ENCODE results near the gene CFAP90.

CFAP90 gene

DNA sequence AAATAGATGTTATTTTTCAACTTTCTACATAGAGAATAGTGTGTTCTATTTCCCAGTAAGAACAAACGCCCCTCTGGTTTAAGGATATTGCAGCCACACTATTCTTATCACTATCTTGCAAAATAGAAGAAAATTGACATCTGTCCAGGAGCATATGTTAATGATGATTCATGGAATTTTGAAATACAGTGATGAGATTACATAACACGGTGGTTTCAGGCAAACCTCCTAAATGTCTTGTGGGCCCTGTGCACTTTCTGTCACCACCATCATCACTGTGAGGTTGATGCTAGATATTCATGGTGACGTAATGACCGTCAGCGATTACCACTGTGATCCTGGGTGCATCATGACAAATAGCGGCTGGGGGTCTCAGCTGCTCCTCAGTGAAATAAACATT is 48.1 kb downstream of the CFAP90 start:
- no peaks in the 10 kb centered on the region for H3K36me3 ChIP-seq (ENCODE audit: control insufficient read depth, insufficient read depth, low read length)
- H3K27me3 ChIP-seq (replicated peaks; ENCODE audit: control insufficient read depth, insufficient read depth, low read length) = no peaks in the 10 kb centered on the region
- TF ChIP-seq, protein P1, sequence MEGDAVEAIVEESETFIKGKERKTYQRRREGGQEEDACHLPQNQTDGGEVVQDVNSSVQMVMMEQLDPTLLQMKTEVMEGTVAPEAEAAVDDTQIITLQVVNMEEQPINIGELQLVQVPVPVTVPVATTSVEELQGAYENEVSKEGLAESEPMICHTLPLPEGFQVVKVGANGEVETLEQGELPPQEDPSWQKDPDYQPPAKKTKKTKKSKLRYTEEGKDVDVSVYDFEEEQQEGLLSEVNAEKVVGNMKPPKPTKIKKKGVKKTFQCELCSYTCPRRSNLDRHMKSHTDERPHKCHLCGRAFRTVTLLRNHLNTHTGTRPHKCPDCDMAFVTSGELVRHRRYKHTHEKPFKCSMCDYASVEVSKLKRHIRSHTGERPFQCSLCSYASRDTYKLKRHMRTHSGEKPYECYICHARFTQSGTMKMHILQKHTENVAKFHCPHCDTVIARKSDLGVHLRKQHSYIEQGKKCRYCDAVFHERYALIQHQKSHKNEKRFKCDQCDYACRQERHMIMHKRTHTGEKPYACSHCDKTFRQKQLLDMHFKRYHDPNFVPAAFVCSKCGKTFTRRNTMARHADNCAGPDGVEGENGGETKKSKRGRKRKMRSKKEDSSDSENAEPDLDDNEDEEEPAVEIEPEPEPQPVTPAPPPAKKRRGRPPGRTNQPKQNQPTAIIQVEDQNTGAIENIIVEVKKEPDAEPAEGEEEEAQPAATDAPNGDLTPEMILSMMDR (IDR thresholded peaks at IDR 0.05; ENCODE audit: insufficient read depth, low read length, poor library complexity, severe bottlenecking) = no peak
- H3K4me3 ChIP-seq (replicated peaks; ENCODE audit: low read depth, low read length) = no peak overlapping the region
- DNase-seq (ENCODE audit: extremely low read depth, insufficient read length) = no peak

DNA sequence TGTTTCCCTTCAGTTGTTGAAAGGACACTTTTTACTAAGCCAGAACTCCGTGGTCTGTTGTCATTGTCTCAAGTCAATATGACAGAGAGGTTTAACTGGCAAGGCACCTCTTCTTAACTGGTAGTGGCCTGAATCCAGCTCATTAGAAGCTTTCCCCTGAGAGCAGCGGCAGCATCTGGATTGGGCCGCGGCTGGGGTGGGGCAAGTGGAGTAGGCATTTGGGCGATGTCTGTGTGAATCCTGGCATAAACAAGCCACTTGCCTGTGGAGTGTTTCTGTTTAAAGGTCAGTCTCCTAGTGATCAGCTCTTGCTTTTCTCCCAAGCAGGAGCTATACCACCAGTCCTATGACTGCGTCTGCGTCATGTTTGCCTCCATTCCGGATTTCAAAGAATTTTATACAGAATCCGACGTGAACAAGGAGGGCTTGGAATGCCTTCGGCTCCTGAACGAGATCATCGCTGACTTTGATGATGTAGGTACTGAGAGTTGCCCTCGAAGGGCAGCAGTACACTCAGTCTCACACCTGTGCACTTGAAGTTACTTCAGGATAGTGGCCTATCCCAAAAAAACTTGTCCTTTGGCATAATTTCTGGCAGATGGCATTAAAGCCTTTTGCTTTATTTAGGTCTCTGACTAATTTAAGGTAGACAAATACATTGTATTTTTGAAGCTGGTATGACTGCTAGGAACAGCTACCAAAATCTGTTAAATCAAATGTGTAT is 48.9 kb downstream of the CFAP90 start:
- Histone ChIP-seq H3K36me3 (ENCODE audit: control insufficient read depth, insufficient read depth, low read length) (no peaks in the 10 kb centered on the region), H3K4me3 (replicated peaks; ENCODE audit: low read depth, low read length) (no peak overlapping the region), H3K27me3 (replicated peaks; ENCODE audit: control insufficient read depth, insufficient read depth, low read length) (no peaks in the 10 kb centered on the region)
- TF ChIP-seq, protein P1 (IDR thresholded peaks at IDR 0.05; ENCODE audit: insufficient read depth, low read length, poor library complexity, severe bottlenecking) = no peak
- no peak for DNase-seq (ENCODE audit: extremely low read depth, insufficient read length)

DNA sequence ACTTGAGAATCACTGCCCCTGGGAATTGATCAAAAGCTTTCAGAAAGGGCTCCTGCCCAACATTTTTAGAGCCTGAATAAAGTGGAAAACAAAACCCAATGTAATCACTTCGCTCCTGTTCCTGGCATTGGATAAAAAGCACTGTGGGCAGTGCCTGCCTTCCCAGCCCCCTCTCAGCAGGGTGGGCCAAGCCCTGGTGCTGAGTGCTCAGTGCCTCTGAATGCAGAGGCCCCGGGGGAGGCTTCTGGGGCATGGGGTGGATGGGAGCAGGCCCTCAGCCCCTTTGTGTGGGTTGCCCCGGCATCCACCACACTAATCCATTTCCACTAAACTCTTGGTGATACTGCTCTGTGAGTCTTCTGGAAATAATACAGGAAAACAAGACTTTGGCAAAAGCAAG is 55.6 kb downstream of the CFAP90 start:
- no peaks in the 10 kb centered on the region for H3K36me3 ChIP-seq (ENCODE audit: control insufficient read depth, insufficient read depth, low read length)
- TF ChIP-seq, protein P1 (IDR thresholded peaks at IDR 0.05; ENCODE audit: insufficient read depth, low read length, poor library complexity, severe bottlenecking) = no peak
- no peak overlapping the region for H3K4me3 ChIP-seq (replicated peaks; ENCODE audit: low read depth, low read length)
- no peaks in the 10 kb centered on the region for H3K27me3 ChIP-seq (replicated peaks; ENCODE audit: control insufficient read depth, insufficient read depth, low read length)
- no peak for DNase-seq (ENCODE audit: extremely low read depth, insufficient read length)

DNA sequence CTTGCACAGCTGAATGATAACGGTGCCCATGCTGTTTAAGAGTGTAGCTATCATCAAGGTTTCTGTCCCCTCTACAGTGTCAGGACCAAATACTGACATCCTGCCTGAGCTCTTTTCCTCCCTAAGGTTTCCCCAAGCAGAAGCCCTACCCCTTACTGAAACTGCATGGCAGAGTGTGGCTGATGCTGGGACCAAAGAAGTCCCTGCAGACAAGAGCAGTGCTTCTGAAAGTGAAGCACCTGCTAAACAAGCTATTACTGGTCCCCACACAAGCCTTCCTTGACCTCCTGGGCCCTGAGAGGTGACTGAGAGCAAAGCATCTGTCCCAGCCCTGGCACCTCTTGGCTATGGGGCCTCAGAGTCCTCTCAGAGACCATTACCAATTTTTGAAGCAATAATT is 56.1 kb downstream of the CFAP90 start:
- Histone ChIP-seq H3K36me3 (ENCODE audit: control insufficient read depth, insufficient read depth, low read length) (no peaks in the 10 kb centered on the region), H3K4me3 (replicated peaks; ENCODE audit: low read depth, low read length) (no peak overlapping the region), H3K27me3 (replicated peaks; ENCODE audit: control insufficient read depth, insufficient read depth, low read length) (no peaks in the 10 kb centered on the region)
- DNase-seq (ENCODE audit: extremely low read depth, insufficient read length) = no peak
- TF ChIP-seq, protein P1 (IDR thresholded peaks at IDR 0.05; ENCODE audit: insufficient read depth, low read length, poor library complexity, severe bottlenecking) = no peak

DNA sequence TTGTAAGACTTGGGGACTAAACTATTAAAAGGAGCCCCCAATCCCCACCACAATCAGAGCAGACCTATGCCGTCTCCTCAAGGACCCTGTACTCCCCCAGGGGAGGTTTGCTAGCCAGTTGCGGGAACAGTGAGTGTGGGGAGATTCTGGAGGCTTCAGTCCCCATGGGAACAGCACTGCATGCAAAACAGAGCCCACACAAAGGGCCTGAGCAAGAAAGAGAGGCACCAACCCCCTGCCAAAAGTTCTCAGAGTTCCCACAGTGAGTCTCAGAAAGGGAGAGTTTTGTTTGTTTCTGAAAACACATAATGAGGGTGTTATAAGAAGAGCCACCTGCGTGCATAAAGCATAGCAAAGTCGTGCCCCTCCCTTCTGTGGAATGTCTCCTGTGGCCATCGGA is 56.6 kb downstream of the CFAP90 start:
- H3K4me3 ChIP-seq (replicated peaks; ENCODE audit: low read depth, low read length) = no peak overlapping the region
- no peaks in the 10 kb centered on the region for H3K36me3 ChIP-seq (ENCODE audit: control insufficient read depth, insufficient read depth, low read length)
- TF ChIP-seq, protein P1 (IDR thresholded peaks at IDR 0.05; ENCODE audit: insufficient read depth, low read length, poor library complexity, severe bottlenecking) = no peak
- DNase-seq (ENCODE audit: extremely low read depth, insufficient read length) = peak; percentile 65
- no peaks in the 10 kb centered on the region for H3K27me3 ChIP-seq (replicated peaks; ENCODE audit: control insufficient read depth, insufficient read depth, low read length)

DNA sequence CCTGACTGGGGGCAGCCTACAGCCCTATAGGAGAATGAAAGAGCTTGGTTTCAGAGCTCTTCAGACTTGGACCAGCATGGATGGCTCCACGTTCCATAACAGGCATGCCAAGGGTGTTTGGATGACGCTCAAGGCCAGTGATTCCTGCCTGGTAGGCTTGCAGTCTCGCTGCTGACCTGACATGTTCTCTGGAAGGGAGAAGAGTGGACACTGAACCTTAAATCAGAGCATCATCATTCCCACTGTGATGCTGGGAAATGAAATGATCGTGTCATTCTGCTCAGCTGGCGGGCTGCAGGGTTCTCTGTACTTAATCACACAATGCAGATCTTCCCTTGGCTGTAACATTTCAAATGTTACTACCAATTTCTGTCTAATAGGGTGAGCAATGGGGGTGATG is 57.0 kb downstream of the CFAP90 start:
- Histone ChIP-seq H3K27me3 (replicated peaks; ENCODE audit: control insufficient read depth, insufficient read depth, low read length) (no peaks in the 10 kb centered on the region), H3K36me3 (ENCODE audit: control insufficient read depth, insufficient read depth, low read length) (no peaks in the 10 kb centered on the region), H3K4me3 (replicated peaks; ENCODE audit: low read depth, low read length) (no peak overlapping the region)
- TF ChIP-seq, protein P1 (IDR thresholded peaks at IDR 0.05; ENCODE audit: insufficient read depth, low read length, poor library complexity, severe bottlenecking) = no peak
- DNase-seq (ENCODE audit: extremely low read depth, insufficient read length) = no peak

Measured in GM06990 (cell line).